Pons (tissue), 1 donor: Measurements from ENCODE around the gene EIF2B2.

ENCODE experiments used
- DNase-seq: peaks from one replicate; pipeline ENCODE4 v3.0.0-alpha.2; 2016; ENCODE audit warnings: low spot score

The EIF2B2 gene

GRCh38 chr14:75002392-75003249, at the start of gene EIF2B2:
Gene EIF2B2, plus strand, starts transcription at chr14:75002921. Its CDS starts 70 bp downstream, at chr14:75002991.
- DNase-seq, result peak; percentile 97

- no peak for DNase-seq
Measured at GRCh38 chr14:74953686-74954085, 49.0 kb upstream of the EIF2B2 start.

- no peak for DNase-seq
Measured at GRCh38 chr14:74954232-74954946, 48.3 kb upstream of the EIF2B2 start.

- no peak for DNase-seq
Measured at GRCh38 chr14:74954947-74955228, 47.8 kb upstream of the EIF2B2 start.

- DNase-seq, result no peak
Measured at GRCh38 chr14:74955229-74956026, 47.3 kb upstream of the EIF2B2 start, which contains the start of gene PGF. Gene PGF, minus strand, starts transcription at chr14:74955597. Its CDS starts 355 bp downstream, at chr14:74955242.

- no peak for DNase-seq
Measured at GRCh38 chr14:74956027-74956279, 46.8 kb upstream of the EIF2B2 start.

- DNase-seq, result no peak
Measured at GRCh38 chr14:74956280-74957072, 46.2 kb upstream of the EIF2B2 start.

GRCh38 chr14:74959596-74960180, 43.0 kb upstream of the EIF2B2 start:
- DNase-seq, result no peak

- no peak for DNase-seq
Measured at GRCh38 chr14:74960736-74961135, 42.0 kb upstream of the EIF2B2 start.

- DNase-seq, result no peak
Measured at GRCh38 chr14:74961238-74961911, 41.3 kb upstream of the EIF2B2 start.

- no peak for DNase-seq
Measured at GRCh38 chr14:74962046-74962445, 40.7 kb upstream of the EIF2B2 start.

GRCh38 chr14:74962493-74962892, 40.2 kb upstream of the EIF2B2 start:
- no peak for DNase-seq

- DNase-seq, result no peak
Measured at GRCh38 chr14:74963178-74963704, 39.5 kb upstream of the EIF2B2 start.

GRCh38 chr14:74963705-74964271, 38.9 kb upstream of the EIF2B2 start:
- no peak for DNase-seq

GRCh38 chr14:74964787-74965485, 37.8 kb upstream of the EIF2B2 start:
- DNase-seq, result no peak

GRCh38 chr14:74965486-74966153, 37.1 kb upstream of the EIF2B2 start:
- DNase-seq, result no peak

- DNase-seq, result no peak
Measured at GRCh38 chr14:74968811-74969210, 33.9 kb upstream of the EIF2B2 start.

GRCh38 chr14:74973003-74973653, 29.6 kb upstream of the EIF2B2 start:
- no peak for DNase-seq

GRCh38 chr14:74973905-74974363, 28.8 kb upstream of the EIF2B2 start:
- DNase-seq, result no peak
